Measurements from ENCODE around the gene MLLT10. TPM values are rescaled to one million over a fixed set of nuclear protein-coding genes. Genes with fewer than 3 reads are reported as not detected.

Gene MLLT10
- total and polyA plus RNA-seq, 2 donors (not counting 3 experiments of a cell fraction or from before 2014, with no cell fraction given) = 35.4 to 54.0 TPM

DNA sequence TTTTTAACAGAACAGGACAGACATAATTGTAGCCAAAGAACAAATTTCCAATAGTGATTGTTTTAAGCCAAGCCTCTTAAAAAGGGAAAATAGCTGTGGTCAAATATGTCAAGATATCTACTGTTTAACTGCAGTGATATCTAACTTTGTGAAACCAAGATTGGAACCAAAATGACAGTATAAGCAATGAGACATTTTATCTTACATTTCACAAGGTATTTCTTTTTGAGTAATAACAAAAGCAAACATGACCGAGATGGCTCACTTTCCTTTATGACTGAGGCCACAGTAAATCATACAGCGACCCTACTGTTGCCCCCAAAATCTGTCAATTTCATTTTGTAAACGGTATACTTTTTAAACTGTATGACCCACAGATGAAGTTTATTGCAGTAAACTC is 215.8 kb downstream of the MLLT10 start:
- CTCF ChIA-PET = no interaction called here
- POLR2A ChIA-PET = no interaction called here
- DNase-seq (ENCODE audit: low read depth, low spot score) (no peak), FAIRE-seq (no peak)
- H3K4me3 ChIP-seq (replicated peaks in 1 of 3; ENCODE audit: insufficient read depth in 1 of 3, low read depth in 1 of 3, low read length in 3 of 3) = no peak overlapping the region
- H2AFZ ChIP-seq (ENCODE audit: low read depth, low read length) = no peak overlapping the region
- TF ChIP-seq JUN (IDR thresholded peaks at IDR 0.05; ENCODE audit: borderline replicate concordance, insufficient read depth, insufficient read length, low read depth) = no peak
- TF ChIP-seq EZH2 (IDR thresholded peaks at IDR 0.05; ENCODE audit: borderline replicate concordance, low read depth, low read length, severe bottlenecking) = no peak
- no peak overlapping the region for H3K9ac ChIP-seq (replicated peaks; ENCODE audit: extremely low read depth, insufficient read depth, low read length)
- dilution Hi-C loops (cut with MboI; ENCODE audit: extremely low pct_ligation_motif_present, low sequenced_read_pairs) = no loop called here
- H3K4me2 ChIP-seq (ENCODE audit: insufficient read depth, low read length) = no peak overlapping the region
- H3K9me3 ChIP-seq (replicated peaks; ENCODE audit: control insufficient read depth, insufficient read depth, low read length) = no peaks in the 10 kb centered on the region
- no peaks in the 10 kb centered on the region for H3K4me1 ChIP-seq (ENCODE audit: control insufficient read depth, extremely low read depth, insufficient read depth, low read length)
- H3K36me3 ChIP-seq (ENCODE audit: control insufficient read depth in 2 of 2, extremely low read depth in 1 of 2, insufficient read depth in 2 of 2, low read length in 2 of 2) = peaks cover 0 to 3% of the 10 kb centered on the region in 2 experiments
- H3K27me3 ChIP-seq (ENCODE audit: control insufficient read depth in 2 of 2, insufficient read depth in 2 of 2, low read length in 2 of 2) = no peaks in the 10 kb centered on the region
- H3K9me1 ChIP-seq (replicated peaks; ENCODE audit: control insufficient read depth, extremely low read depth, insufficient read depth, low read length) = no peaks in the 10 kb centered on the region
- no peak overlapping the region for H3K27ac ChIP-seq (ENCODE audit: insufficient read depth, low read depth, low read length)
- intact Hi-C loops (cut with micrococcal nuclease) = no loop called here
- no peaks in the 10 kb centered on the region for H3K79me2 ChIP-seq (ENCODE audit: control insufficient read depth, insufficient read depth, low read length)
- no peaks in the 10 kb centered on the region for H4K20me1 ChIP-seq (replicated peaks; ENCODE audit: control insufficient read depth, extremely low read depth, insufficient read depth, low read length)
- no TSS peak for BruUV-seq (replicated peaks)

- intact Hi-C loops (cut with micrococcal nuclease) (no loop called here), dilution Hi-C loops (cut with MboI; ENCODE audit: extremely low pct_ligation_motif_present, low sequenced_read_pairs) (no loop called here)
- H3K4me1 ChIP-seq (ENCODE audit: control insufficient read depth, extremely low read depth, insufficient read depth, low read length) = no peaks in the 10 kb centered on the region
- H3K4me2 ChIP-seq (ENCODE audit: insufficient read depth, low read length) = no peak overlapping the region
- FAIRE-seq (no peak), DNase-seq (ENCODE audit: low read depth, low spot score) (no peak)
- H3K4me3 ChIP-seq (replicated peaks in 1 of 3; ENCODE audit: insufficient read depth in 1 of 3, low read depth in 1 of 3, low read length in 3 of 3) = no peak overlapping the region
- BruUV-seq (replicated peaks) = no TSS peak
- no peaks in the 10 kb centered on the region for H4K20me1 ChIP-seq (replicated peaks; ENCODE audit: control insufficient read depth, extremely low read depth, insufficient read depth, low read length)
- no peak overlapping the region for H3K9ac ChIP-seq (replicated peaks; ENCODE audit: extremely low read depth, insufficient read depth, low read length)
- no peak overlapping the region for H2AFZ ChIP-seq (ENCODE audit: low read depth, low read length)
- H3K36me3 ChIP-seq (ENCODE audit: control insufficient read depth in 2 of 2, extremely low read depth in 1 of 2, insufficient read depth in 2 of 2, low read length in 2 of 2) = peaks cover 0 to 3% of the 10 kb centered on the region in 2 experiments
- H3K9me3 ChIP-seq (replicated peaks; ENCODE audit: control insufficient read depth, insufficient read depth, low read length) = no peaks in the 10 kb centered on the region
- no peak overlapping the region for H3K27ac ChIP-seq (ENCODE audit: insufficient read depth, low read depth, low read length)
- H3K9me1 ChIP-seq (replicated peaks; ENCODE audit: control insufficient read depth, extremely low read depth, insufficient read depth, low read length) = no peaks in the 10 kb centered on the region
- H3K27me3 ChIP-seq (ENCODE audit: control insufficient read depth in 2 of 2, insufficient read depth in 2 of 2, low read length in 2 of 2) = no peaks in the 10 kb centered on the region
- ChIA-PET CTCF (interaction anchor here (1.1 kb wide), 1 partner anchor 203 kb away, joined by 4 read pairs; no protein-coding TSS in a partner anchor), POLR2A (no interaction called here)
- H3K79me2 ChIP-seq (ENCODE audit: control insufficient read depth, insufficient read depth, low read length) = no peaks in the 10 kb centered on the region
- TF ChIP-seq JUN (IDR thresholded peaks at IDR 0.05; ENCODE audit: borderline replicate concordance, insufficient read depth, insufficient read length, low read depth) (no peak), POLR2AphosphoS5 (IDR thresholded peaks at IDR 0.05; ENCODE audit: insufficient read depth, low read depth, low read length) (no peak), MAX (IDR thresholded peaks at IDR 0.05; ENCODE audit: insufficient read depth, insufficient read length) (no peak), POLR2A (IDR thresholded peaks at IDR 0.05; ENCODE audit: low read depth, low read length) (no peak), FOS (IDR thresholded peaks at IDR 0.05; ENCODE audit: borderline replicate concordance, insufficient read depth, low read length) (no peak), GATA2 (IDR thresholded peaks at IDR 0.05; ENCODE audit: insufficient read depth, insufficient read length, low read depth, low read length) (no peak), CTCF (IDR thresholded peaks at IDR 0.05; ENCODE audit: extremely low read depth in 1 of 2, insufficient read depth in 1 of 2, low read depth in 1 of 2, low read length in 2 of 2) (no peak), EZH2 (IDR thresholded peaks at IDR 0.05; ENCODE audit: borderline replicate concordance, low read depth, low read length, severe bottlenecking) (no peak), MYC (IDR thresholded peaks at IDR 0.05; ENCODE audit: low read depth, low read length) (no peak)
These were observed 216.4 kb downstream of the MLLT10 start for GRCh38 chr10:21750424-21750823.

All from endothelial cell of umbilical vein (primary cell).